MM.1S (cell line): ENCODE measurements around the gene AGAP1.

ENCODE experiments used
- DNase-seq: peaks from one replicate; pipeline ENCODE4 v3.0.0-alpha.2; 2015
- H2AFZ ChIP-seq: fragments of 300-600 bp; sonication (generic); 2 replicates; pipeline ENCODE4 v1.6.0; 2016; ENCODE audit warnings: antibody characterized with exemption, low read length
- H3F3A ChIP-seq: fragments of 300-600 bp; sonication (generic); 2 replicates; pipeline ENCODE4 v1.6.1; 2016; ENCODE audit warnings: mild to moderate bottlenecking, antibody characterized with exemption, low read length, moderate library complexity, mixed read lengths; ENCODE audit not compliant: insufficient read depth
- H3K27ac ChIP-seq: fragments of 300-600 bp; sonication (generic); 2 replicates; pipeline ENCODE4 v1.5.1; 2016; ENCODE audit warnings: mild to moderate bottlenecking, low read length
- H3K27me3 ChIP-seq: fragments of 300-600 bp; sonication (generic); replicated peaks from 2 replicates; pipeline ENCODE4 v1.6.0; 2016; ENCODE audit warnings: low read length; ENCODE audit not compliant: insufficient read depth
- H3K36me3 ChIP-seq: fragments of 300-600 bp; sonication (generic); replicated peaks from 2 replicates; pipeline ENCODE4 v1.6.1; 2016; ENCODE audit warnings: mild to moderate bottlenecking, low read length, mixed read lengths; ENCODE audit not compliant: insufficient read depth
- H3K4me1 ChIP-seq: fragments of 300-600 bp; sonication (generic); 2 replicates; pipeline ENCODE4 v1.6.1; 2016; ENCODE audit warnings: low read length, mixed read lengths
- H3K4me2 ChIP-seq: fragments of 300-600 bp; sonication (generic); 2 replicates; pipeline ENCODE4 v1.6.0; 2016; ENCODE audit warnings: low read depth, low read length
- H3K4me3 ChIP-seq: fragments of 300-600 bp; sonication (generic); 2 replicates; pipeline ENCODE4 v1.5.1; 2016; ENCODE audit warnings: low read length, mixed read lengths
- H3K79me2 ChIP-seq: fragments of 300-600 bp; sonication (generic); 2 replicates; pipeline ENCODE4 v1.6.1; 2016; ENCODE audit warnings: mixed run types, low read length, mixed read lengths
- H3K9ac ChIP-seq: fragments of 300-600 bp; sonication (generic); 2 replicates; pipeline ENCODE4 v1.6.1; 2016; ENCODE audit warnings: low read length, mixed read lengths
- H3K9me2 ChIP-seq: fragments of 300-600 bp; sonication (generic); replicated peaks from 2 replicates; pipeline ENCODE4 v1.6.1; 2016; ENCODE audit warnings: mild to moderate bottlenecking, low read length, mixed read lengths; ENCODE audit not compliant: insufficient read depth
- H3K9me3 ChIP-seq: fragments of 300-600 bp; sonication (generic); replicated peaks from 2 replicates; pipeline ENCODE4 v1.6.1; 2016; ENCODE audit warnings: mild to moderate bottlenecking, low read length, mixed read lengths; ENCODE audit not compliant: insufficient read depth
- H4K20me1 ChIP-seq: fragments of 300-600 bp; sonication (generic); 2 replicates; pipeline ENCODE4 v1.6.1; 2016; ENCODE audit warnings: mild to moderate bottlenecking, low read length, moderate library complexity, mixed read lengths; ENCODE audit not compliant: insufficient read depth
- EZH2 ChIP-seq: fragments of 300-600 bp; sonication (generic); optimal IDR thresholded peaks from 2 replicates; pipeline ENCODE3; 2017; ENCODE audit warnings: low read depth, mild to moderate bottlenecking, antibody characterized with exemption, low read length, mixed read lengths
- EZH2phosphoT487 ChIP-seq: fragments of 300-600 bp; sonication (generic); IDR thresholded peaks from 2 replicates; pipeline ENCODE4 v1.6.1; 2018; ENCODE audit warnings: antibody characterized with exemption, low read length
- TF ChIP-seq, protein P1 (sequence below): fragments of 300-600 bp; sonication (generic); IDR thresholded peaks from 2 replicates; pipeline ENCODE4 v1.5.1; 2016; ENCODE audit warnings: antibody characterized with exemption, low read length, mixed read lengths

AGAP1 gene

DNA sequence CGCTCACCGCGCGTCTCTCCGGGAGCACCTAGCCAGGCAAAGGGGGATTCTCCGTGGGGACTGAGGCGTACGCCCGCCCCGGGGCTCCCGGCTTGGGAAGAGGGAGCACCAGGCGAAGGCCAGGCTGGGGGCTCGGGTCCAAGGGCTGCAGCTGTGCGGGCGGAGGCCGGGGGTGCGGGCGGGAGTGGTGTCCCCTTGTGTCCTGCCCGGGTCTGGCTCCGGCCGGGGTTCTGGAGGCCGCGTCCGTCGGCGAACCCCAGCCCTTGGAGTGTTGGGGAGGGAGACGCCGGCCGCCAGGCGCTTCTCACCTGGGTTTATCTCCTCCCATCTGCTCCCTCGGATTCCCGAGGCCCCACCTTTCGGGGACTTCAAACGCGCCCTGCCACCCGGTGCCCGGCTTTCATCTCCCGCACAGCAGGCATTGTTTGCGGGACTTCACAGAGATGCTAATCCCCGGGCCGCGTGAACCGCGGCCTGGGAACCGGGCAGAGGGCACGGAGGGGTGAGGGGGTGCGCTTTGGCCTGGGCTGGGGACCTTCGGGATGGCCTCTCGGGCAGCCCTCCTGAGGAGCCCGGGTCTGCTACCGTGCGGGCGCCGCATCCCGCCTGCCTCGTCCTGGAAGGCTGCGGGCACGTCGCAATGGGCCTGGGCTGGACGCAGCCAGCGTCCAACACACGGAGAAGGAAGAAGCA is 679.3 kb downstream of the AGAP1 start:
- Histone ChIP-seq H3K4me3 (no peak overlapping the region), H3K79me2 (no peaks in the 10 kb centered on the region), H3K9me3 (no peaks in the 10 kb centered on the region), H3K27ac (no peak overlapping the region), H4K20me1 (no peaks in the 10 kb centered on the region), H3K36me3 (no peaks in the 10 kb centered on the region), H3K27me3 (peaks cover 58% of the 10 kb centered on the region), H3K4me2 (no peak overlapping the region), H3K4me1 (no peaks in the 10 kb centered on the region), H3F3A (no peaks in the 10 kb centered on the region), H3K9ac (no peak overlapping the region), H2AFZ (no peak overlapping the region), H3K9me2 (no peaks in the 10 kb centered on the region)
- TF ChIP-seq EZH2 (no peak), EZH2phosphoT487 (no peak)
- TF ChIP-seq, protein P1, sequence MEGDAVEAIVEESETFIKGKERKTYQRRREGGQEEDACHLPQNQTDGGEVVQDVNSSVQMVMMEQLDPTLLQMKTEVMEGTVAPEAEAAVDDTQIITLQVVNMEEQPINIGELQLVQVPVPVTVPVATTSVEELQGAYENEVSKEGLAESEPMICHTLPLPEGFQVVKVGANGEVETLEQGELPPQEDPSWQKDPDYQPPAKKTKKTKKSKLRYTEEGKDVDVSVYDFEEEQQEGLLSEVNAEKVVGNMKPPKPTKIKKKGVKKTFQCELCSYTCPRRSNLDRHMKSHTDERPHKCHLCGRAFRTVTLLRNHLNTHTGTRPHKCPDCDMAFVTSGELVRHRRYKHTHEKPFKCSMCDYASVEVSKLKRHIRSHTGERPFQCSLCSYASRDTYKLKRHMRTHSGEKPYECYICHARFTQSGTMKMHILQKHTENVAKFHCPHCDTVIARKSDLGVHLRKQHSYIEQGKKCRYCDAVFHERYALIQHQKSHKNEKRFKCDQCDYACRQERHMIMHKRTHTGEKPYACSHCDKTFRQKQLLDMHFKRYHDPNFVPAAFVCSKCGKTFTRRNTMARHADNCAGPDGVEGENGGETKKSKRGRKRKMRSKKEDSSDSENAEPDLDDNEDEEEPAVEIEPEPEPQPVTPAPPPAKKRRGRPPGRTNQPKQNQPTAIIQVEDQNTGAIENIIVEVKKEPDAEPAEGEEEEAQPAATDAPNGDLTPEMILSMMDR, result no peak
- DNase-seq, result no peak

DNA sequence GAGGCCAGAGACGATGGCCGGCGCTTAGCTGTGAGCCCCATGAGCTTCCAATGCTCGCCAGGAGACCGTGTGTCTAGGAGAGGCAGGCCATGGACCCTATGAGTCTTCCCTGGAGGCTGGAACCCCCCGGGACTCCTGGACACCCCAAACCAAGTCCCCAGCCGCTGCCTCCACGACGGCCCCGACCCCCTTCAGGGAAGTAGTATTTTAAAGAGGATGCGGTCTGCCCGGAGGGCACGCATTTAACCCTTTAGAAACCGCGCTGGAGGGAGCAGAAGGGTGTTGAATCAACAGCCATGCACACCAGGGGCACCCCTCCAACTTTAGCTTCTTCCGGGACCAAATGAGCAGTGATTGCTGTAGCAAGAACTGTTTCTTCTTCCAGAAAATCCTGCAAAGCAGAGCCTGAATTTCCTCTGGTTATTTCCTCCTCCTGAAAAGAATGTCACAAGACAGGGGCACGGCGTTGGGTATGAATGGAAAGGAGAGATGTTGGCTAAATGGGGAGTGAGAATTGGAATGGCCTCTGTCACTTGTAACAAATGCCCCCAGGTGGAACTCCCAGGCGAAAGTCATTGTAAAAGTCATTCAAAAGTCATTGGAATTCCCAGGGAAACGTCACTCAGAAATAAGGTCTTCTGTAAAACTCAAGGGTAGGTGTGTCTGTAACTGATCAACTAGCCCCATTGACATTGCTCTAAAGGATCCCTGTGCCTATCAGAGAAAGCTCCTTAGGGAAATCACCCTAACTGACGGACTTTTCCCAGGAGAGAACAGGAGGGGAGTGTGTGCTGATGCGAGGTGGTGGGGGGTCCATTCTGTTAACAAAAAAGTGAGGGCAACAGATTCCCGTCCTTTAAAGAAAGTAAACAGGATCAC is 680.1 kb downstream of the AGAP1 start:
- H3K9me2 ChIP-seq, result no peaks in the 10 kb centered on the region
- TF ChIP-seq EZH2phosphoT487 (no peak), EZH2 (no peak)
- TF ChIP-seq, protein P1, result no peak
- H3K9me3 ChIP-seq, result no peaks in the 10 kb centered on the region
- H3K4me1 ChIP-seq, result no peaks in the 10 kb centered on the region
- no peaks in the 10 kb centered on the region for H3F3A ChIP-seq
- no peak for DNase-seq
- H3K27ac ChIP-seq, result no peak overlapping the region
- no peak overlapping the region for H2AFZ ChIP-seq
- peaks cover 58% of the 10 kb centered on the region for H3K27me3 ChIP-seq
- no peaks in the 10 kb centered on the region for H3K36me3 ChIP-seq
- no peak overlapping the region for H3K4me2 ChIP-seq
- no peak overlapping the region for H3K9ac ChIP-seq
- no peak overlapping the region for H3K4me3 ChIP-seq
- no peaks in the 10 kb centered on the region for H4K20me1 ChIP-seq
- H3K79me2 ChIP-seq, result no peaks in the 10 kb centered on the region

DNA sequence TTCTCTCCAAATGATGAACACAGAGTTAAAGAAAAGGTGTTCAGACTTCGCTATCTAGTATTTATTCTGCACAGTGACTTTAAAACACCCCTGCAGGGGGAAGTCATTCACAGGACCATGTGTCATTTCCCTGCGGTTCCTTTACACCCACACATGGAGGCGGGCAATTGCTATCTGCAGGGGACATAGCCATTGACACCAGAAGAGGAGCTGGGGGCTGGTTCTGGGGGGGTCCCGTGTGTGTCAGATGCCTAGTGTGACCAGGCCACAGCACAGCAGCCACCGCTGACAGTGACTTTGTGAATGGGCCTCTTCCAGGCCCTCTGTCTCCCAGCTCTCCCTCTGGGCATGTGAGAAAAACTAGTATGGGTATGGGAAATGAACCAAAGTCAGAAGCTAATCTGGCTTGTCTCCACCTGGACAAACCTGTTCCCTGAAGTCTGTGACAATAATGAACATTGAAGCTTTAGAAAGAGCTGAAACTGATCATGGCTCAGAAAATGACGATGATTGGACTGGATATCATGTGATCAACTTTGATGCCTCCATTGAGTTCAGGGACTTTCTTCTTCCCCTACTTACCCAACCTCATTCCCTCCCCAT is 681.8 kb downstream of the AGAP1 start:
- Histone ChIP-seq H3K79me2 (no peaks in the 10 kb centered on the region), H3K4me2 (no peak overlapping the region), H3K27me3 (peaks cover 45% of the 10 kb centered on the region)

More for the DNA sequence above, 681.8 kb downstream of the AGAP1 start:
- Histone ChIP-seq H3F3A (no peaks in the 10 kb centered on the region), H4K20me1 (no peaks in the 10 kb centered on the region), H3K4me3 (no peak overlapping the region), H3K9me3 (no peaks in the 10 kb centered on the region), H3K4me1 (no peaks in the 10 kb centered on the region), H3K36me3 (no peaks in the 10 kb centered on the region), H3K9me2 (no peaks in the 10 kb centered on the region), H3K27ac (no peak overlapping the region), H2AFZ (no peak overlapping the region), H3K9ac (no peak overlapping the region)
- no peak for TF ChIP-seq EZH2
- no peak for DNase-seq
